Esophagus (tissue), 2 donors: ENCODE results near the gene GRB7. TPM values are rescaled to one million over a fixed set of nuclear protein-coding genes. Genes with fewer than 3 reads are reported as not detected.
A peak's percentile ranks its signal among the peaks of the same experiment; 100 is the strongest.
"Not testable (repeated sequence)": the region's sequence is repeated elsewhere in the genome, so short reads cannot be mapped to it uniquely, and the experiment has no call there.

Experiments used
- H3K27ac ChIP-seq, 2 donors: one replicate each; pipeline ENCODE4 v1.5.1; 2013; ENCODE audit warnings: low read depth in 2 of 2, mild to moderate bottlenecking in 2 of 2, inconsistent platforms in 1 of 2, low read length in 1 of 2, moderate library complexity in 1 of 2
- H3K27me3 ChIP-seq, 2 donors: one replicate each; pipeline ENCODE4 v1.6.1; 2013; ENCODE audit warnings: low read length in 2 of 2, control low read depth in 1 of 2, mild to moderate bottlenecking in 1 of 2; ENCODE audit not compliant: insufficient read depth in 2 of 2, control insufficient read depth in 1 of 2
- H3K36me3 ChIP-seq, 2 donors: one replicate each; pipeline ENCODE4 v1.6.1; 2013; ENCODE audit warnings: low read length in 1 of 2; ENCODE audit not compliant: control insufficient read depth in 2 of 2, insufficient read depth in 2 of 2
- H3K4me1 ChIP-seq, 2 donors: one replicate each; pipeline ENCODE4 v1.6.1; 2013; ENCODE audit warnings: low read length in 1 of 2; ENCODE audit not compliant: control insufficient read depth in 2 of 2, insufficient read depth in 2 of 2
- H3K4me3 ChIP-seq, 2 donors: one replicate each; pipeline ENCODE4 v1.5.1; 2013; ENCODE audit warnings: low read length in 2 of 2, mild to moderate bottlenecking in 2 of 2, low read depth in 1 of 2, moderate library complexity in 1 of 2
- H3K9me3 ChIP-seq, 2 donors: one replicate each; pipeline ENCODE4 v1.6.1; 2013; ENCODE audit warnings: mild to moderate bottlenecking in 2 of 2, low read depth in 1 of 2, low read length in 1 of 2, moderate library complexity in 1 of 2; ENCODE audit not compliant: control insufficient read depth in 2 of 2, insufficient read depth in 1 of 2
- WGBS, 2 donors: extraction: QIAGEN DNeasy Blood & Tissue Kit; methylation state at CpG; one replicate each; pipeline ENCODE4 v1.1.7; 2013; 5-methylcytosine and 5-hydroxymethylcytosine counted together
- polyA plus RNA-seq, 2 donors: library from polyadenylated mRNA; stranded (reverse); fragments of 200-250 nt; gene quantifications; one replicate each; pipeline ENCODE4 v1.2.3, GENCODE V29; 2013
- donor health status: healthy with polysubstance abuse.
- donor health status: Bipolar disorder and iron deficiency.

GRB7 gene
- polyA plus RNA-seq, 2 donors, result 43.7 to 55.0 TPM

DNA sequence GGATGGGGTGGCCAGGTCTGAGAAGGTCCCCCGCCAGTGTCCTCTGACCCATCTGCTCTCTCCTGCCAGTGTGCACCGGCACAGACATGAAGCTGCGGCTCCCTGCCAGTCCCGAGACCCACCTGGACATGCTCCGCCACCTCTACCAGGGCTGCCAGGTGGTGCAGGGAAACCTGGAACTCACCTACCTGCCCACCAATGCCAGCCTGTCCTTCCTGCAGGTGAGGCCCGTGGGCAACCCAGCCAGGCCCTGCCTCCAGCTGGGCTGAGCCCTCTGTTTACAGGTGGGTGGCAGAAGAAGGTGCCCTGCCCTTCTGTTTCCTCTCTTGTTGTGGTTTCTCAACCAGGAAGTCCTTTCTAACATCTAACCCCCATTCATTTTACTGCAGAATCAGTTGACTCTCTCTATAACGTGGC, 30.8 kb upstream of the GRB7 start:
- H3K4me3 ChIP-seq, result no peak overlapping the region
- no peaks in the 10 kb centered on the region for H3K27me3 ChIP-seq
- H3K4me1 ChIP-seq, result peaks cover 7 to 31% of the 10 kb centered on the region in 2 donors
- 45 to 57% methylated on average over 7 of the region's 7 CpGs for WGBS, 2 donors
- H3K36me3 ChIP-seq, result peaks cover 10 to 32% of the 10 kb centered on the region in 2 donors
- H3K9me3 ChIP-seq, result no peaks in the 10 kb centered on the region
- H3K27ac ChIP-seq, result peak overlapping the region; percentile 94 to 95

DNA sequence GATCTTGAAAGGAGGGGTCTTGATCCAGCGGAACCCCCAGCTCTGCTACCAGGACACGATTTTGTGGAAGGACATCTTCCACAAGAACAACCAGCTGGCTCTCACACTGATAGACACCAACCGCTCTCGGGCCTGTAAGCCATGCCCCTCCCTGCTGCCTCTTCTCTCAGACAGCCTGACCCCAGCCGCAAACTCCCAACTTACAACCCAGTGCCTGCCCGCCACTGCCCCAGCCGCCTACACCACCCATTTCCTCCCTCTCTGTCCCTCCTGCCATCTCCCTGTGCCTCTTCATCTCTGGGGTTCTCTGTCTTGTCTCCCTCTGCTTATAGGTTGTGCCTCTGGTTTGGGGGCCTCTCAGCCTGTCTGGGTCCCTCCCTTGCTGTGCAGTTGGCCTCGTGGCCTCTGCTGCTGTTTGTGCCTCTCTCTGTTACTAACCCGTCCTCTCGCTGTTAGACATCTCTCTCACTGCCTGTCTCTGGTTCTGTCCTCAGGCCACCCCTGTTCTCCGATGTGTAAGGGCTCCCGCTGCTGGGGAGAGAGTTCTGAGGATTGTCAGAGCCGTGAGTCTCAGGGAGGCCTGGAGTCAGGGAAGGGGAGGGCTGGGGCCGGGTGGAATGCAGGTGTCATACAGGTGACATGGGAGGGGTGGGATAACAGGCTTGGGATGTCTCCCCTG, 28.3 kb upstream of the GRB7 start:
- peaks cover 14 to 39% of the 10 kb centered on the region in 2 donors for H3K36me3 ChIP-seq
- H3K9me3 ChIP-seq, result no peaks in the 10 kb centered on the region
- WGBS, 2 donors, result 83 to 90% methylated on average over 14 of the region's 14 CpGs
- peaks cover 7 to 27% of the 10 kb centered on the region in 2 donors for H3K4me1 ChIP-seq
- no peaks in the 10 kb centered on the region for H3K27me3 ChIP-seq
- no peak overlapping the region for H3K27ac ChIP-seq
- no peak overlapping the region for H3K4me3 ChIP-seq

DNA sequence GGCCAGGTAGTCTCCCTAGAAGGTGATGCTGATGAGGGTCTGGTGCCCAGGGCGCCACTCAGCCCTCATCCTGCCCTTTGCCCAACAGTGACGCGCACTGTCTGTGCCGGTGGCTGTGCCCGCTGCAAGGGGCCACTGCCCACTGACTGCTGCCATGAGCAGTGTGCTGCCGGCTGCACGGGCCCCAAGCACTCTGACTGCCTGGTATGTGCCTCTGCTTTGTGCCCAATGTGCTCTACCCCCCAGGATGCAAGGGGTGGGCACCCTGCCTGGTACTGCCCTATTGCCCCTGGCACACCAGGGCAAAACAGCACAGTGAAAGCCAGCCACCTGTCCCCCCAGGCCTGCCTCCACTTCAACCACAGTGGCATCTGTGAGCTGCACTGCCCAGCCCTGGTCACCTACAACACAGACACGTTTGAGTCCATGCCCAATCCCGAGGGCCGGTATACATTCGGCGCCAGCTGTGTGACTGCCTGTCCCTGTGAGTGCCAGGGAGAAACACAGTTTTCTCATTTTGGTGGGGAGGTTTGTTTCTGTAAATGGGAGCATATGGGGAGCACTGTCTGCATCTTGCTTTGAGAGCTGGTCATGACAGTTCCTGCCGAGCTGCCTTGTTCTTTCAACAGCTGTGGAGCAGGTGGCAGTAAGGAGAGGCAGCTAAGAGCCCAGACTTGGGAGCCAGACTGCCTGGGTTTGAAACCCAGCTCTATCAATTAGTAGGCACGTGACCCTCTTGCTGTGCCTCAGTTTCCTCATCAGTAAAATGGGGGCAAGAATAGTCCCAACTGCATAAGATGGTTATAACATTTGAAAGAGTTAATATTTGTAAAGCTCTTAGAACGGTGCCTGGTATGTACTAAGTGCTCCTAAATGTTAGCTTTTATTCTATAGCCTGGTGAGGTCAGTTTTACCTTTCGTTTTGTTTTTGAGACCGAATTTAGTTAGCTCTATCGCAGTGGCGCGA, 27.5 kb upstream of the GRB7 start:
- H3K27me3 ChIP-seq, result no peaks in the 10 kb centered on the region
- H3K4me3 ChIP-seq, result no peak overlapping the region
- peaks cover 14 to 43% of the 10 kb centered on the region in 2 donors for H3K36me3 ChIP-seq
- 87 to 88% methylated on average over 20 of the region's 20 CpGs for WGBS, 2 donors
- H3K4me1 ChIP-seq, result peaks cover 9 to 19% of the 10 kb centered on the region in 2 donors
- no peak overlapping the region for H3K27ac ChIP-seq
- H3K9me3 ChIP-seq, result no peaks in the 10 kb centered on the region

DNA sequence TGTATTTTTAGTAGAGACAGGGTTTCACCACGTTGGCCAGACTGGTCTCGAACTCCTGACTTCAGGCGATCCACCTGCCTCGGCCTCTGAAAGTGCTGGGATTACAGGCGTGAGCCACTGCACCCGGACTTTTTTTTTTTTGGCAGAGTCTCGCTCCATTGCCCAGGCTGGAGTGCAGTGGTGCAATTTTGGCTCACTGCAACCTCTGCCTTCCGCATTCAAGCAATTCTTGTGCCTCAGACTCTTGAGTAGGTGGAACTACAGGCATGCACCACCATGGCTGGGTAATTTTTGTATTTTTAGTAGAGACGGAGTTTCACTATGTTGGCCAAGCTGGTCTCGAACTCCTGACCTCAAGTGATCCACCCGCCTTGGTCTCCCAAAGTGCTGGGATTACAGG, 26.7 kb upstream of the GRB7 start:
- not testable (repeated sequence) for H3K9me3 ChIP-seq, H3K27me3 ChIP-seq, H3K4me3 ChIP-seq, H3K27ac ChIP-seq
- Histone ChIP-seq H3K36me3 (peaks cover 14 to 49% of the 10 kb centered on the region in 2 donors), H3K4me1 (peaks cover 8 to 22% of the 10 kb centered on the region in 2 donors)
- WGBS, 2 donors, result 84 to 87% methylated on average over 11 of the region's 11 CpGs

DNA sequence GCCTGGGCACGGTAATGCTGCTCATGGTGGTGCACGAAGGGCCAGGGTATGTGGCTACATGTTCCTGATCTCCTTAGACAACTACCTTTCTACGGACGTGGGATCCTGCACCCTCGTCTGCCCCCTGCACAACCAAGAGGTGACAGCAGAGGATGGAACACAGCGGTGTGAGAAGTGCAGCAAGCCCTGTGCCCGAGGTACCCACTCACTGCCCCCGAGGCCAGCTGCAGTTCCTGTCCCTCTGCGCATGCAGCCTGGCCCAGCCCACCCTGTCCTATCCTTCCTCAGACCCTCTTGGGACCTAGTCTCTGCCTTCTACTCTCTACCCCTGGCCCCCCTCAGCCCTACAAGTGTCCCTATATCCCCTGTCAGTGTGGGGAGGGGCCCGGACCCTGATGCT, 25.9 kb upstream of the GRB7 start:
- H3K36me3 ChIP-seq, result peaks cover 14 to 53% of the 10 kb centered on the region in 2 donors
- H3K27me3 ChIP-seq, result no peaks in the 10 kb centered on the region
- H3K4me1 ChIP-seq, result peaks cover 5 to 17% of the 10 kb centered on the region in 2 donors
- 91 to 92% methylated on average over 10 of the region's 10 CpGs for WGBS, 2 donors
- no peak overlapping the region for H3K27ac ChIP-seq
- H3K9me3 ChIP-seq, result no peaks in the 10 kb centered on the region
- no peak overlapping the region for H3K4me3 ChIP-seq

DNA sequence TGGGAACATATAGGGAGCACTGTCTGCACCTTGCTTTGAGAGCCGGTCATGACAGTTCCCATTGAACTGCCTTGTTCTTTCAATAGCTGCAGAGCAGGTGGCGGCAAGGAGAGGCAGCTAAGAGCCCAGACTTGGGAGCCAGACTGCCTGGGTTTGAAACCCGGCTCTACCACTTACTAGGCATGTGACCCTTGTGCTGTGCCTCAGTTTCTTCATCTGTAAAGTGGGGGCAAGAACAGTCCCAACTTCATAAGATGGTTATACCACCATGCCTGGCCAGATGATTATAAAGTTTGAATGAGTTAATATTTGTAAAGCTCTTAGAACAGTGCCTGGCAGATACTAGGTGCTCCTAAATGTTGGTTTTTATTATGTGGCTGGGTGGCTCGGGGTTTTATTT, 23.5 kb upstream of the GRB7 start:
- Histone ChIP-seq H3K9me3 (no peaks in the 10 kb centered on the region), H3K27me3 (no peaks in the 10 kb centered on the region), H3K4me1 (peaks cover 9 to 13% of the 10 kb centered on the region in 2 donors), H3K4me3 (no peak overlapping the region), H3K27ac (no peak overlapping the region), H3K36me3 (peaks cover 17 to 39% of the 10 kb centered on the region in 2 donors)
- 94% methylated on average over 4 of the region's 4 CpGs for WGBS, 2 donors

DNA sequence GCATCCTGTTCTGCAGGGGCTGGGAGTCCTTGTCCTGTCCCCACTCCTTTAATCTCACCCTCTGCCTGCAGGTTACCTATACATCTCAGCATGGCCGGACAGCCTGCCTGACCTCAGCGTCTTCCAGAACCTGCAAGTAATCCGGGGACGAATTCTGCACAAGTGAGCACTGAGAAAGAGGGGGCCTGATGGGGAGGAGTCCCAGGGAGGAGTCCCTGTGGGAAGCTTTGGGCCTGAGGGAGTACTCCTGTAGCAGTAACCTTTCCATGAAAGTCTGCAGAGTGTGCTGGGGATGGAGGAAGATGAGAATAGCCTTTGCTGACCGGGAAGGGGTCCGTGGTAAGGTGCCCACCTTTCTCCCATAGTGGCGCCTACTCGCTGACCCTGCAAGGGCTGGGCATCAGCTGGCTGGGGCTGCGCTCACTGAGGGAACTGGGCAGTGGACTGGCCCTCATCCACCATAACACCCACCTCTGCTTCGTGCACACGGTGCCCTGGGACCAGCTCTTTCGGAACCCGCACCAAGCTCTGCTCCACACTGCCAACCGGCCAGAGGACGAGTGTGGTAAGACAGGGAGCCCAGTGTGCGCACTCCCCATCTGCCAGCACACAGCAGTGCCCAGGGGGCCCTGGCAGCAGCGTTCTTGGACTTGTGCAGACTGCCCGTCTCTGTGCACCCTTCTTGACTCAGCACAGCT, 22.2 kb upstream of the GRB7 start:
- peaks cover 17 to 40% of the 10 kb centered on the region in 2 donors for H3K36me3 ChIP-seq
- no peaks in the 10 kb centered on the region for H3K27me3 ChIP-seq
- peak overlapping the region; percentile 95 to 96 for H3K27ac ChIP-seq
- peaks cover 9 to 13% of the 10 kb centered on the region in 2 donors for H3K4me1 ChIP-seq
- no peak overlapping the region for H3K4me3 ChIP-seq
- H3K9me3 ChIP-seq, result no peaks in the 10 kb centered on the region
- 65 to 72% methylated on average over 18 of the region's 18 CpGs for WGBS, 2 donors

DNA sequence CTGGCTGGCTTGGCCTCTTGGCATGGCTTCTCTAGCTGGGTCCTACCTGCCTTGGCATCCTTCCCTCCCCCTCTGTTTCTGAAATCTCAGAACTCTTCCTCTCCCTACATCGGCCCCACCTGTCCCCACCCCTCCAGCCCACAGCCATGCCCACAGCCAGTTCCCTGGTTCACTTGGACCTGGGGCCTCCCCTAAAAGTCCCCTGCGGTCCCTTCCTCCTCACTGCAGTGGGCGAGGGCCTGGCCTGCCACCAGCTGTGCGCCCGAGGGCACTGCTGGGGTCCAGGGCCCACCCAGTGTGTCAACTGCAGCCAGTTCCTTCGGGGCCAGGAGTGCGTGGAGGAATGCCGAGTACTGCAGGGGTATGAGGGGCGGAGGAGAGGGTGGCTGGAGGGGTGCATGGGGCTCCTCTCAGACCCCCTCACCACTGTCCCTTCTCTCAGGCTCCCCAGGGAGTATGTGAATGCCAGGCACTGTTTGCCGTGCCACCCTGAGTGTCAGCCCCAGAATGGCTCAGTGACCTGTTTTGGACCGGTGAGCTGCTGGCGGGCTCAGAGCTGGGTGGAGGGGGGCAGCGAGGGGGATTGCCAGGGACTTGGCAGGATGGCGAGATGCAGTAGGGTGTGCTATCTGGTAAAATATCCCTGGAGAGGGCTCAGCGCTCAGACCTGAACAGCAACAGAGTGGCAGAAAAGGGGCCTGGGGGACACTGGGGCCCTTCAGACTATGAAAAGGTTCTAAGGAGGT, 21.5 kb upstream of the GRB7 start:
- 54 to 60% methylated on average over 15 of the region's 15 CpGs for WGBS, 2 donors
- H3K36me3 ChIP-seq, result peaks cover 17 to 40% of the 10 kb centered on the region in 2 donors
- no peak overlapping the region for H3K4me3 ChIP-seq
- H3K27me3 ChIP-seq, result no peaks in the 10 kb centered on the region
- H3K9me3 ChIP-seq, result no peaks in the 10 kb centered on the region
- peak overlapping the region; percentile 95 to 96 for H3K27ac ChIP-seq
- H3K4me1 ChIP-seq, result peaks cover 9 to 13% of the 10 kb centered on the region in 2 donors
